Central memory CD8-positive, alpha-beta T cell (primary cell): Measurements from ENCODE around the gene DNAJB2.

ENCODE experiments used
- ATAC-seq: fragments of 150-1000 bp; cut with Tn5 transposase; replicated peaks from 2 replicates; pipeline ENCODE4 v1.10.0; 2022; ENCODE audit warnings: mild to moderate bottlenecking, moderate FRiP score, moderate number of reproducible peaks; ENCODE audit not compliant: poor library complexity, severe bottlenecking; ENCODE audit errors: extremely low read depth
- DNase-seq, 2 donors: peaks; one replicate each; pipeline ENCODE4 v3.0.0; 2021; ENCODE audit warnings: low spot score in 2 of 2
- H3K27ac Mint-ChIP-seq: one replicate; pipeline ENCODE4 v1.8.0; 2022; ENCODE audit warnings: low read depth, mild to moderate bottlenecking, moderate library complexity, mixed read lengths
- H3K27me3 Mint-ChIP-seq: one replicate; pipeline ENCODE4 v1.8.0; 2022; ENCODE audit warnings: mixed read lengths
- H3K36me3 Mint-ChIP-seq: one replicate; pipeline ENCODE4 v1.8.0; 2022; ENCODE audit warnings: mild to moderate bottlenecking, moderate library complexity, mixed read lengths; ENCODE audit not compliant: insufficient read depth
- H3K4me1 Mint-ChIP-seq: one replicate; pipeline ENCODE4 v1.8.0; 2022; ENCODE audit warnings: mixed read lengths
- H3K4me3 Mint-ChIP-seq: one replicate; pipeline ENCODE4 v1.8.0; 2022; ENCODE audit warnings: mild to moderate bottlenecking, moderate library complexity, mixed read lengths
- H3K9me3 Mint-ChIP-seq: one replicate; pipeline ENCODE4 v1.8.0; 2022; ENCODE audit warnings: mixed read lengths

DNAJB2 gene

DNA sequence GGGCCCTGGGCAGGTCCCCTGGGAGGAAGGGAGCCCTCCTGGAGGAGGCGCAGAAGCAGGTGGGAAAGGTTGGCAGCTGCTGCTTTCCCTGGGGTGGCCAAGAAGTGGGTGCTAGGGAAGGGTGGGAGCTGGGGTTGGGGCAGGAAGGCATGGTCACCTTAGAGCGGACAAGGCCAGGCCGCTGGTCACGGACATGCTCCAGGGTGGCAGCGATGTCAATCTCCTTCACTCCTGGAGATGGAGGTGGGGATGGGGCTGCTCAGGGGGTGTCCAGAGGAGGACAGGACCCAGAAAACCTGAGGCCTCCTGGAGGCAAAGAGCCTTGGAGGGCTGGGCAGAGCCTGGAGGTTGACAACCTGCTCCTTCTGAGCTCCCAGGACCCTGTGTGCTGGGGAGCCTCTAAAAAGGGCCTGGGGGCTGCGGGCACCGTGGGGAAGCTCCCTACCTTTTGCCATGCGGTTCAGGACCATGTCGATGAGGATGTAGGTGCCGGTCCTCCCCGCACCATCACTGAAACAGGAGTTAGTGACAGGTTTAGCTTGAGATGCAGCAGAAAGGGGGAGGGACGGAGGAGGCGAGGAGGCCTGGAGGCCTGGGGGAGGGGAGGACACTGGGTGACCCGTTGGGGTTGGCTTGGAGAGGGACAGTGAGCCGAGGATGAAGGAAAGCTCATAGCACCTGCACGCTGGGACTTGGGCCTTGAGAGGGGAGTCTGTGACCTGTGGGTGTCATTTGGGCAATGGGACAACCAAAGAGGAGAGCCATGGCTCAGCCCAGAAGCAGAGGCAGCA lies 11.4 kb downstream of the DNAJB2 start:
- H3K36me3 Mint-ChIP-seq: peaks cover 8% of the 10 kb centered on the region
- no peaks in the 10 kb centered on the region for H3K9me3 Mint-ChIP-seq
- ATAC-seq: no peak
- peak overlapping the region; percentile 46 for H3K27ac Mint-ChIP-seq
- no peak for DNase-seq
- H3K4me3 Mint-ChIP-seq: no peak overlapping the region
- H3K27me3 Mint-ChIP-seq: no peaks in the 10 kb centered on the region
- peaks cover 15% of the 10 kb centered on the region for H3K4me1 Mint-ChIP-seq

GRCh38 chr2:219291394-219291793 lies 12.2 kb downstream of the DNAJB2 start:
- peaks cover 19% of the 10 kb centered on the region for H3K4me1 Mint-ChIP-seq
- DNase-seq (no peak), ATAC-seq (no peak)
- H3K9me3 Mint-ChIP-seq: no peaks in the 10 kb centered on the region
- peaks cover 5% of the 10 kb centered on the region for H3K36me3 Mint-ChIP-seq
- no peaks in the 10 kb centered on the region for H3K27me3 Mint-ChIP-seq
- no peak overlapping the region for H3K4me3 Mint-ChIP-seq
- peak overlapping the region; percentile 32 for H3K27ac Mint-ChIP-seq

DNA sequence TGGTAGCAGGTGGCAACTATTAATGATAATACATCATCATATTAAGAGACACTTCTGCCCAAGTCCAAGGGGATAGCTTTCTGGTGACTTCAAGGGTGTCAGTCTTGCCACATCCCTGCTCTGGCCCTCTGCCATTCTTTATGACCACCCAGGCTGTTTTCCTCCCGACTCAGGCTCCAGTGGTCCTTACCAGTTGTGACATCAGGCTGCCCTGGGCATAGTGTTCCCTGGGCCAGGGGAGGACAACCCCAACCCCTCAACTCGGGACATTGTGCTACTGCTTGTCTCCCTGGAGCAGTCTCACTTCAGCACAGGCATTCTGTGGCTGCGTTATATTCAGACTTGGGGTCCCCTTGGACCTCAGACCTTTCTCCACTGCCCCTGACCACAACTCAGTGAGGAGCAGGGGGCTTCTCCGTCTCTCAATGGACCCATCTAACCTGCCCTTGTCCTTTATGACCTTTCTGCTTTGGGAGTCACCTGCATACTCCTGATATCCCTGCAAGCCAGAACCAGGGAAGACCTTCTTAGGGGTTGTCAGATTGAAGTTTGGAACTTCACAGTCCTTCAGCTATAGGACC lies 12.8 kb downstream of the DNAJB2 start:
- no peak overlapping the region for H3K27ac Mint-ChIP-seq
- H3K27me3 Mint-ChIP-seq: no peaks in the 10 kb centered on the region
- ATAC-seq: no peak
- peaks cover 19% of the 10 kb centered on the region for H3K4me1 Mint-ChIP-seq
- H3K4me3 Mint-ChIP-seq: no peak overlapping the region
- peaks cover 4% of the 10 kb centered on the region for H3K36me3 Mint-ChIP-seq
- DNase-seq: no peak
- H3K9me3 Mint-ChIP-seq: no peaks in the 10 kb centered on the region

DNA sequence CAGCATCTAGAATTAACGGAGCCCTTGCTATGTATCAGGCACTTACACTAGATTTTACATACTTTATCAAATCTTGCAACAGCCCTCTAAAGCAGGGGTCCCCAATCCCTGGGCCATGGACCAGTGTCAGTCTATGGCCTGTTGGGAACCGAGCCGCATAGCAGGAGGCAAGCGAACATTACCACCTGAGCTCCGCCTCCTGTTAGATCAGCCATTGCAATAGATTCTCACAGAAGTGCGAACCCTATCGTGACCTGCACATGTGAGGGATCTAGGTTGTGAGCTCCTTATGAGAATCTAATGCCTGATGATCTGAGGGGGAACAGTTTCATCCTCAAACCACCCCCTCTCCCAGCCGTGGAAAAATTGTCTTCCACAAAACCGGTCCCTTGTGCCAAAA lies 13.4 kb downstream of the DNAJB2 start:
- DNase-seq (no peak), ATAC-seq (no peak)
- Mint-ChIP-seq H3K4me1 (peaks cover 19% of the 10 kb centered on the region), H3K27ac (no peak overlapping the region), H3K36me3 (peaks cover 3% of the 10 kb centered on the region), H3K9me3 (no peaks in the 10 kb centered on the region), H3K27me3 (no peaks in the 10 kb centered on the region), H3K4me3 (no peak overlapping the region)

DNA sequence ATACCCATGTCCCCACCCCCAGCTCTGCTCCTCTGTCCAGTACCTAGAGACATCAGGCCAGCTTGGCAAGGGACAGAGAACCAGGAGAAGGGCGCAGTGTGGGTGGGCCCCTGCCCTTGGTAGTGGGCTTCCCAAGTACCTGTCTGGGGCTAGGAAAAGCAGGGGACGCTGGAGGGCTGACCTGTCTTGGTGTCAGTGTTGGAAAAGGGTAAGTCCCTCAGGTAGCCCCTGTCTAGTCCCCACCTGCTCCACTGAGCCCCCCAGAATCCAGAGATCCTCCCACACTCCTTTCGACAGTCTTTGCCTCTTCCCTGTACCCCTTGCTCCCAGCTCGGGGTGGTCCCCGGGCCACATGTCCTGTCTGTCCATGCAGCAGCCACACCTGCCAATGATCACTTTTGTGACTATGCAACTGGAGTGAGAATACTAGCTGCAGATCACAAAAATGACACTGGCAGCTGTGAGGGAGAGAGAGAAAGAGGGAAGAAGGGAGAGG lies 14.6 kb downstream of the DNAJB2 start:
- Mint-ChIP-seq H3K27me3 (no peaks in the 10 kb centered on the region), H3K36me3 (peaks cover 6% of the 10 kb centered on the region), H3K4me1 (peaks cover 19% of the 10 kb centered on the region)

DNA sequence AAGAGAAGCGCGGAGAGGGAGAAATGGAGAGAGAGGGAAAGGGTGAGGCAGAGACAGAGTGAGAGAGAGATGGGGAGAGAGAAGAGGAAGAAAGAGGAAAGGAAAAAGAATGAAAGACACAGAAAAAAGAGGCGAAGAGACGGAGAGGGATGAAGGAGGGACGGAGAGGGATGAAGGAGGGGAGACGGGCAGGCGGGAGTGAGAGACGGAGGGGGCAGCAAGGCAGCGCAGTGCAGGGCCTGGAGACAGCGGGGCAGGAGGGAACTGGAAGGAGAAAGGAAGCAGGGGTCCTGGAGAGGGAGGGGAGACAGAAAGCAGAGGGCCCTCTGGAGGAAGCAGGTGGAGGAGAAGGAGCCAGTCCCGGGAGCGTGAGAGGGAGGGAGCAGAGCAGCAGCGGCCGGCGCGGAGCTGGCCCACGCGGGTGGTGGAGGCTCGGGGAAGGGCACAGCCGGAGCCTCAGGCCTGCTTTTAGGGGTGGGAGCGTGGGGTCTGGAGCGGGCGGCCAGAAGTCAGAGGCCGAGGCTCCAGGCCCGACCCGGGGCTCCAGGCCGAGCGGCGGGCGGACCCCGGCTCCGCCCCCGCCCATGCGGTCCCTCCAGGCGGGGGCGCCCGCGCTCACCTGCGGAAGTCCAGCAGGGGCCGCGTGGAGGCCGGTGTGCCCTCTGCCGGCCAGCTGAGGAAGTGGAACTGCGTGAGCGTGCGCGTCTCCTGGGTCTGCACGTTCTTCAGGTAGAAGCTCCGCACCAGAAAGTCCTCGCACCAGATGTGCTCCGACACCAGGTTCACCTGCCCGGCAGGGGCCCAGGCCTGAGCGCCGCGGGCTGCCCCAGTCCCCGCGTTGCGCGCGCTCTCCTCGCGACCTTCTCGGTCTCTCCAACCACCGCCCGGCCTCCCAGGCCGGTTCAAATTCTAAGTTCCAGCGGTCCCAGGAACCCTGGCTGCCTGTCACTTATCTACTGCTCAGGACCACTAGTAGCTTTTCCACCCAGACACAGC lies 15.5 kb downstream of the DNAJB2 start:
- ATAC-seq: peak; percentile 90
- Mint-ChIP-seq H3K4me3 (peak overlapping the region; percentile 69), H3K27ac (peak overlapping the region; percentile 83), H3K4me1 (peaks cover 19% of the 10 kb centered on the region), H3K36me3 (peaks cover 6% of the 10 kb centered on the region), H3K27me3 (no peaks in the 10 kb centered on the region), H3K9me3 (no peaks in the 10 kb centered on the region)
- peak; percentile 83 to 87 for DNase-seq

More for the DNA sequence above, 14.6 kb downstream of the DNAJB2 start:
- peak overlapping the region; percentile 69 for H3K4me3 Mint-ChIP-seq
- ATAC-seq (no peak), DNase-seq (no peak)
- no peaks in the 10 kb centered on the region for H3K9me3 Mint-ChIP-seq
- H3K27ac Mint-ChIP-seq: peak overlapping the region; percentile 83

- DNase-seq (no peak), ATAC-seq (no peak)
- Mint-ChIP-seq H3K36me3 (peaks cover 6% of the 10 kb centered on the region), H3K27ac (peak overlapping the region; percentile 83), H3K4me1 (peaks cover 19% of the 10 kb centered on the region), H3K27me3 (peaks cover 14% of the 10 kb centered on the region), H3K4me3 (peak overlapping the region; percentile 45), H3K9me3 (no peaks in the 10 kb centered on the region)
Observed at GRCh38 chr2:219296142-219296541, 17.0 kb downstream of the DNAJB2 start.

GRCh38 chr2:219296631-219297391 lies 17.6 kb downstream of the DNAJB2 start:
- no peak for DNase-seq
- Mint-ChIP-seq H3K9me3 (no peaks in the 10 kb centered on the region), H3K36me3 (peaks cover 6% of the 10 kb centered on the region), H3K4me3 (no peak overlapping the region), H3K27me3 (peaks cover 21% of the 10 kb centered on the region), H3K4me1 (peaks cover 19% of the 10 kb centered on the region), H3K27ac (no peak overlapping the region)
- no peak for ATAC-seq

GRCh38 chr2:219297766-219298456 lies 18.7 kb downstream of the DNAJB2 start:
- Mint-ChIP-seq H3K4me3 (no peak overlapping the region), H3K36me3 (peaks cover 6% of the 10 kb centered on the region), H3K27ac (no peak overlapping the region), H3K4me1 (peaks cover 19% of the 10 kb centered on the region), H3K9me3 (no peaks in the 10 kb centered on the region), H3K27me3 (peaks cover 32% of the 10 kb centered on the region)
- no peak for ATAC-seq
- DNase-seq: no peak

GRCh38 chr2:219298759-219299371 lies 19.7 kb downstream of the DNAJB2 start:
- Mint-ChIP-seq H3K4me1 (peaks cover 17% of the 10 kb centered on the region), H3K27ac (no peak overlapping the region), H3K36me3 (peaks cover 6% of the 10 kb centered on the region), H3K27me3 (peaks cover 40% of the 10 kb centered on the region), H3K9me3 (no peaks in the 10 kb centered on the region), H3K4me3 (no peak overlapping the region)
- DNase-seq (peak; percentile 82 to 93), ATAC-seq (peak; percentile 34)

DNA sequence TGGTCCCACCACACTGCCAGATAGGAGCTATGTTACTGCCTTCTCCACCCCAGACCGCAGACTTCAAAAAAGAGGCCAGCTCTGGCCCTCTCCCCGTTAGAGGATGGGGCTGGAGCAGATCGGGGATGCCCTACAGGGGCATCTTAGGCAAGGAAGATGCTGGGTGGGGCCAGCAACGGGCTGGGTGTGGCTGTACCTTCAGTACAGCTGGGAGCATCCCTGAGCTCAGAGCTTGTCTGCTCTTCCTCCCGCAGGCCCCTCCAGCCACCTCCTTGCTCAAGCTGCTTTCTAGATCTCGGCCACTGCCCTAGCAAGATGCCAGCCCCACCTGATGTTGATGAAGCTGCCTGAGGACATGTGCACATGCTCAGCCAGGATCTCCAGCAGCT lies 20.2 kb downstream of the DNAJB2 start:
- Mint-ChIP-seq H3K4me3 (no peak overlapping the region), H3K36me3 (peaks cover 4% of the 10 kb centered on the region), H3K27me3 (peaks cover 45% of the 10 kb centered on the region), H3K9me3 (no peaks in the 10 kb centered on the region), H3K27ac (no peak overlapping the region), H3K4me1 (peaks cover 12% of the 10 kb centered on the region)
- no peak for ATAC-seq
- no peak for DNase-seq
